IMR-90 (cell line): ENCODE measurements around the gene WASF1. TPM values are rescaled to one million over a fixed set of nuclear protein-coding genes. Genes with fewer than 3 reads are reported as not detected.

Experiments used
- ATAC-seq: fragments of 200-7000 bp; cut with Tn5 transposase; 2 replicates; pipeline ENCODE4 v1.9.1; 2020; ENCODE audit warnings: low read depth, mild to moderate bottlenecking, moderate library complexity
- BruUV-seq: library from RNA; stranded (reverse); fragments of 400-500 nt; replicated peaks from 2 replicates; lab custom pipeline; 2021; lab: Mats Ljungman, UMichigan
- CTCF ChIA-PET: fragments of 300-600 bp; formaldehyde crosslinking; extraction: SDS; loops from one replicate; lab custom pipeline; 2021; ENCODE audit warnings: antibody characterized with exemption; lab: Yijun Ruan, JAX
- POLR2A ChIA-PET: fragments of 300-600 bp; sonication (Branson Sonifier 250); formaldehyde crosslinking; loops from one replicate; lab custom pipeline; 2022; ENCODE audit warnings: antibody characterized with exemption; ENCODE audit not compliant: unreplicated experiment; lab: Charles Lee
- DNase-seq: peaks from one replicate; pipeline ENCODE4 v3.0.0; 2013
- H2AFZ ChIP-seq: replicated peaks from 2 replicates; pipeline ENCODE3; 2013; ENCODE audit warnings: low read length, mild to moderate bottlenecking; ENCODE audit not compliant: poor library complexity
- H2AK5ac ChIP-seq: 2 replicates; pipeline ENCODE4 v1.6.1; 2013; ENCODE audit warnings: low read depth, low read length, inconsistent platforms
- H2AK9ac ChIP-seq: replicated peaks from 2 replicates; pipeline ENCODE3; 2013; ENCODE audit warnings: mild to moderate bottlenecking, low read depth, low read length, moderate library complexity; ENCODE audit not compliant: poor library complexity
- H2BK120ac ChIP-seq: 2 replicates; pipeline ENCODE4 v1.6.1; 2013; ENCODE audit warnings: low read depth, low read length, inconsistent platforms
- H2BK15ac ChIP-seq: 3 replicates; pipeline ENCODE4 v1.6.1; 2013; ENCODE audit warnings: low read depth, low read length, inconsistent platforms
- H2BK20ac ChIP-seq: 2 replicates; pipeline ENCODE4 v1.6.1; 2013; ENCODE audit warnings: low read depth, mild to moderate bottlenecking, inconsistent platforms, low read length, moderate library complexity
- H2BK5ac ChIP-seq: 2 replicates; pipeline ENCODE4 v1.6.1; 2013; ENCODE audit warnings: mild to moderate bottlenecking, low read depth, low read length, inconsistent platforms; ENCODE audit not compliant: poor library complexity, severe bottlenecking
- H3K14ac ChIP-seq: replicated peaks from 2 replicates; pipeline ENCODE4 v1.6.1; 2013; ENCODE audit warnings: low read depth, low read length, inconsistent platforms
- H3K18ac ChIP-seq: 2 replicates; pipeline ENCODE4 v1.6.1; 2013; ENCODE audit warnings: low read depth, low read length, control low read depth
- H3K23ac ChIP-seq: 2 replicates; pipeline ENCODE4 v1.6.1; 2013; ENCODE audit warnings: low read depth, low read length, inconsistent platforms
- H3K27ac ChIP-seq: 2 replicates; pipeline ENCODE4 v1.5.1; 2013; ENCODE audit warnings: mild to moderate bottlenecking, control low read depth, low read length; ENCODE audit not compliant: insufficient read depth
- H3K27me3 ChIP-seq: 2 replicates; pipeline ENCODE4 v1.6.1; 2013; ENCODE audit warnings: low read length; ENCODE audit not compliant: control insufficient read depth, insufficient read depth
- H3K36me3 ChIP-seq: 2 replicates; pipeline ENCODE4 v1.6.1; 2013; ENCODE audit warnings: low read length, mixed read lengths; ENCODE audit not compliant: control insufficient read depth, insufficient read depth
- H3K4ac ChIP-seq: 2 replicates; pipeline ENCODE4 v1.6.1; 2013; ENCODE audit warnings: low read depth, low read length, inconsistent platforms
- H3K4me1 ChIP-seq: 2 replicates; pipeline ENCODE4 v1.6.1; 2013; ENCODE audit warnings: low read length, mixed read lengths; ENCODE audit not compliant: control insufficient read depth, insufficient read depth
- H3K4me2 ChIP-seq: 2 replicates; pipeline ENCODE4 v1.6.1; 2013; ENCODE audit warnings: low read depth, mild to moderate bottlenecking, control low read depth, low read length, moderate library complexity
- H3K4me3 ChIP-seq: 2 replicates; pipeline ENCODE4 v1.5.1; 2013; ENCODE audit warnings: low read depth, mild to moderate bottlenecking, control low read depth, low read length, moderate library complexity; ENCODE audit not compliant: insufficient read depth
- H3K56ac ChIP-seq: 2 replicates; pipeline ENCODE4 v1.6.1; 2013; ENCODE audit warnings: low read length, inconsistent platforms; ENCODE audit not compliant: insufficient read depth; ENCODE audit errors: extremely low read depth
- H3K79me1 ChIP-seq, 2 experiments: 2 replicates each; pipeline ENCODE4 v1.6.1; 2013; ENCODE audit warnings: low read length in 2 of 2, inconsistent platforms in 1 of 2, low read depth in 1 of 2
- H3K9ac ChIP-seq: 2 replicates; pipeline ENCODE4 v1.6.1; 2013; ENCODE audit warnings: low read depth, low read length, control low read depth
- H3K9me1 ChIP-seq: 2 replicates; pipeline ENCODE4 v1.6.1; 2013; ENCODE audit warnings: low read length, inconsistent platforms; ENCODE audit not compliant: insufficient read depth
- H3K9me3 ChIP-seq: 2 replicates; pipeline ENCODE4 v1.6.1; 2013; ENCODE audit warnings: low read length; ENCODE audit not compliant: control insufficient read depth, insufficient read depth
- H4K20me1 ChIP-seq: 2 replicates; pipeline ENCODE4 v1.6.1; 2013; ENCODE audit warnings: low read length, inconsistent platforms; ENCODE audit not compliant: insufficient read depth
- H4K5ac ChIP-seq: 2 replicates; pipeline ENCODE4 v1.6.1; 2013; ENCODE audit warnings: mild to moderate bottlenecking, low read depth, low read length, control low read depth
- H4K8ac ChIP-seq, 2 experiments: 2 replicates each; pipeline ENCODE4 v1.6.1; 2013; ENCODE audit warnings: low read depth in 2 of 2, low read length in 2 of 2, control low read depth in 1 of 2, inconsistent platforms in 1 of 2
- H4K91ac ChIP-seq: 2 replicates; pipeline ENCODE4 v1.6.1; 2013; ENCODE audit warnings: low read depth, low read length, inconsistent platforms; ENCODE audit not compliant: insufficient read depth
- BHLHE40 ChIP-seq: fragments of 150-350 bp; IDR thresholded peaks from 2 replicates; pipeline ENCODE4 v1.6.1; 2016; ENCODE audit warnings: mild to moderate bottlenecking, low read depth, low read length
- FOS ChIP-seq: fragments of 150-350 bp; IDR thresholded peaks from 2 replicates; pipeline ENCODE4 v1.6.1; 2016; ENCODE audit warnings: low read depth, low read length
- MAFK ChIP-seq: IDR thresholded peaks from 2 replicates; pipeline ENCODE4 v1.6.1; 2012; ENCODE audit warnings: low read depth, low read length, improper control_type of control experiment
- MAZ ChIP-seq: IDR thresholded peaks from 2 replicates; pipeline ENCODE4 v1.6.1; 2012; ENCODE audit warnings: low read depth, mild to moderate bottlenecking, low read length, improper control_type of control experiment, moderate library complexity, borderline replicate concordance
- MXI1 ChIP-seq: IDR thresholded peaks from 2 replicates; pipeline ENCODE4 v1.6.1; 2012; ENCODE audit warnings: low read depth, mild to moderate bottlenecking, low read length, moderate library complexity, borderline replicate concordance
- NFE2L2 ChIP-seq: fragments of 150-350 bp; IDR thresholded peaks from 2 replicates; pipeline ENCODE4 v1.6.1; 2016; ENCODE audit warnings: low read depth, mild to moderate bottlenecking, low read length
- RAD21 ChIP-seq: IDR thresholded peaks from 2 replicates; pipeline ENCODE4 v1.6.1; 2012; ENCODE audit warnings: low read length, improper control_type of control experiment
- RCOR1 ChIP-seq: IDR thresholded peaks from 2 replicates; pipeline ENCODE4 v1.6.1; 2012; ENCODE audit warnings: mild to moderate bottlenecking, low read length, improper control_type of control experiment; ENCODE audit not compliant: insufficient replicate concordance
- SMC3 ChIP-seq: fragments of 150-350 bp; IDR thresholded peaks from 2 replicates; pipeline ENCODE4 v1.6.1; 2016; ENCODE audit warnings: low read depth, mild to moderate bottlenecking, antibody characterized with exemption, low read length, moderate library complexity
- USF2 ChIP-seq: fragments of 150-350 bp; IDR thresholded peaks from 2 replicates; pipeline ENCODE4 v1.6.1; 2017; ENCODE audit warnings: mild to moderate bottlenecking, antibody characterized with exemption, low read length, low read depth
- WGBS, 2 experiments: methylation state at CpG; one replicate each; pipeline versions ENCODE4 v1.1.5 to v1.1.7; 2013; ENCODE audit warnings: missing lambda C conversion rate in 2 of 2; ENCODE audit not compliant: insufficient read length in 1 of 2; ENCODE audit errors: extremely low coverage in 2 of 2; 5-methylcytosine and 5-hydroxymethylcytosine counted together
- dilution Hi-C: fragments of 300-500 bp; cut with HindIII; formaldehyde crosslinking; loops from one replicate; pipeline ENCODE4 v1.14.3; 2018; ENCODE audit warnings: low sequenced_read_pairs; ENCODE audit not compliant: unreplicated experiment
- in situ Hi-C: fragments of 300-500 bp; cut with MboI; formaldehyde crosslinking; loops from 3 replicates; pipeline ENCODE4 v1.14.3; 2019; ENCODE audit warnings: low sequenced_read_pairs, inconsistent platforms, mixed read lengths
- intact Hi-C: fragments of 100-400 bp; cut with micrococcal nuclease; formaldehyde crosslinking; loops from 2 replicates; pipeline ENCODE4 v1.10.0; 2022
- polyA plus RNA-seq, 3 experiments: library from polyadenylated mRNA; depleted of rRNA; stranded (reverse); fragments of >200 nt; gene quantifications; 2 replicates each; pipeline ENCODE4 v1.2.3, GENCODE V29; 2012; ENCODE audit warnings: low replicate concordance in 1 of 3
- total RNA-seq: library from RNA; depleted of rRNA; stranded (reverse); fragments of >200 nt; gene quantifications from 2 replicates; pipeline ENCODE4 v1.2.3, GENCODE V29; 2012
- TF ChIP-seq, protein P1 (sequence below): fragments of 150-350 bp; IDR thresholded peaks from 2 replicates; pipeline ENCODE4 v1.6.1; 2016; ENCODE audit warnings: low read depth, mild to moderate bottlenecking, low read length, moderate library complexity, borderline replicate concordance
- TF ChIP-seq, protein P2 (sequence below): conservative IDR thresholded peaks from 2 replicates; pipeline ENCODE4 v1.5.1; 2012; ENCODE audit warnings: mild to moderate bottlenecking, low read depth, low read length, improper control_type of control experiment

Gene WASF1
- total and polyA plus RNA-seq, 2 of the 4 experiments (the other 2 are of a cell fraction) = 3.0 to 17.3 TPM

DNA sequence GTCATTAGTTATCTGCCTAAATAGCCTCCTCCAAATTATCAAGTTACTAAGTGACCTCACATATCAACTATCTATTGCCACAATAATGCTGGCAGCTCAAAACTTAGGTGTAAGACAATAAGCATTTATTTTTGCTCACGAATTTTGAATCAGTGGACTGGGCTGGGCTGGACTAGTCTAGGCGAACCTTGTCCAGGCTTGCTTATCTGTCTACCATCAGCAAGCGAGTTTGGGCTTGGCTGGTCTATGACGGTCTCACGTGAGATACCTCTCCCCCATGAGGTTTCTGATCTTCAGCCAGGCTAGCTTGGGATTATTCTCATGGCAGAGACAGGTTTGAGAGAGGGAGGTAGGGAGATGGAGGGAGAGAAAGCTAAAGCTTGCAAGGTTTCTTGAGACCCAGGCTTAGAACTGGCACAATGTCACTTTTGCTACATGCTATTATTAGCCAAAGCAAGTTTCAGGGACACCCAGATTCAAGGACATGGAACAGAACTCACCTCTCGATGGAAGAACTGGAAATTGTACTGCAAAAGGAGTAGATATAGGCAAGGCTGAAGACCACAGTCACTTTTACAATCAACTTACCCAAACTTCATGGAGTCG, 80.9 kb downstream of the WASF1 start:
- no peaks in the 10 kb centered on the region for H3K27me3 ChIP-seq
- H3K56ac ChIP-seq = no peak overlapping the region
- H3K27ac ChIP-seq = no peak overlapping the region
- ChIA-PET POLR2A (no interaction called here), CTCF (no interaction called here)
- H4K5ac ChIP-seq = no peak overlapping the region
- H3K4me3 ChIP-seq = no peak overlapping the region
- H2AK5ac ChIP-seq = no peak overlapping the region
- H3K4me1 ChIP-seq = 0 out of 2 replicates have a peak, but pooled peaks cover 2% of the 10 kb centered on the region
- H3K14ac ChIP-seq = no peak overlapping the region
- H3K36me3 ChIP-seq = peaks cover 13% of the 10 kb centered on the region
- WGBS, 2 experiments = no CpG with 5 or more reads among the region's 7 CpGs
- TF ChIP-seq MAZ (no peak), NFE2L2 (no peak), RAD21 (no peak), MXI1 (no peak), BHLHE40 (no peak), SMC3 (no peak), USF2 (no peak), MAFK (no peak), FOS (no peak), RCOR1 (no peak)
- TF ChIP-seq, protein P1, sequence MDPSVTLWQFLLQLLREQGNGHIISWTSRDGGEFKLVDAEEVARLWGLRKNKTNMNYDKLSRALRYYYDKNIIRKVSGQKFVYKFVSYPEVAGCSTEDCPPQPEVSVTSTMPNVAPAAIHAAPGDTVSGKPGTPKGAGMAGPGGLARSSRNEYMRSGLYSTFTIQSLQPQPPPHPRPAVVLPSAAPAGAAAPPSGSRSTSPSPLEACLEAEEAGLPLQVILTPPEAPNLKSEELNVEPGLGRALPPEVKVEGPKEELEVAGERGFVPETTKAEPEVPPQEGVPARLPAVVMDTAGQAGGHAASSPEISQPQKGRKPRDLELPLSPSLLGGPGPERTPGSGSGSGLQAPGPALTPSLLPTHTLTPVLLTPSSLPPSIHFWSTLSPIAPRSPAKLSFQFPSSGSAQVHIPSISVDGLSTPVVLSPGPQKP = no peak
- TF ChIP-seq, protein P2, sequence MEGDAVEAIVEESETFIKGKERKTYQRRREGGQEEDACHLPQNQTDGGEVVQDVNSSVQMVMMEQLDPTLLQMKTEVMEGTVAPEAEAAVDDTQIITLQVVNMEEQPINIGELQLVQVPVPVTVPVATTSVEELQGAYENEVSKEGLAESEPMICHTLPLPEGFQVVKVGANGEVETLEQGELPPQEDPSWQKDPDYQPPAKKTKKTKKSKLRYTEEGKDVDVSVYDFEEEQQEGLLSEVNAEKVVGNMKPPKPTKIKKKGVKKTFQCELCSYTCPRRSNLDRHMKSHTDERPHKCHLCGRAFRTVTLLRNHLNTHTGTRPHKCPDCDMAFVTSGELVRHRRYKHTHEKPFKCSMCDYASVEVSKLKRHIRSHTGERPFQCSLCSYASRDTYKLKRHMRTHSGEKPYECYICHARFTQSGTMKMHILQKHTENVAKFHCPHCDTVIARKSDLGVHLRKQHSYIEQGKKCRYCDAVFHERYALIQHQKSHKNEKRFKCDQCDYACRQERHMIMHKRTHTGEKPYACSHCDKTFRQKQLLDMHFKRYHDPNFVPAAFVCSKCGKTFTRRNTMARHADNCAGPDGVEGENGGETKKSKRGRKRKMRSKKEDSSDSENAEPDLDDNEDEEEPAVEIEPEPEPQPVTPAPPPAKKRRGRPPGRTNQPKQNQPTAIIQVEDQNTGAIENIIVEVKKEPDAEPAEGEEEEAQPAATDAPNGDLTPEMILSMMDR = no peak
- H2AFZ ChIP-seq = no peak overlapping the region
- no peak for ATAC-seq
- no peak overlapping the region for H2BK120ac ChIP-seq
- no peak overlapping the region for H3K18ac ChIP-seq
- no peak overlapping the region for H2BK15ac ChIP-seq
- H3K4ac ChIP-seq = no peak overlapping the region
- no peak overlapping the region for H4K91ac ChIP-seq
- H3K4me2 ChIP-seq = no peak overlapping the region
- no peak overlapping the region for H2BK20ac ChIP-seq
- no peaks in the 10 kb centered on the region for H3K79me1 ChIP-seq
- no peaks in the 10 kb centered on the region for H4K20me1 ChIP-seq
- H4K8ac ChIP-seq = no peak overlapping the region
- H3K9me1 ChIP-seq = peaks cover 3% of the 10 kb centered on the region; the same call in 1 of the 2 replicates
- no peaks in the 10 kb centered on the region for H3K9me3 ChIP-seq
- in situ Hi-C loops (no loop called here), dilution Hi-C loops (no loop called here), intact Hi-C loops (no loop called here)
- no peak overlapping the region for H3K9ac ChIP-seq
- no TSS peak for BruUV-seq
- no peak overlapping the region for H2BK5ac ChIP-seq
- no peak overlapping the region for H3K23ac ChIP-seq
- no peak overlapping the region for H2AK9ac ChIP-seq
- DNase-seq = no peak
